GM08714 (cell line): ENCODE data around the gene FHOD3.

ENCODE experiments used
- H3K4me3 ChIP-seq: fragments of 200-500 bp; sonication (Bioruptor generic); 2 replicates; pipeline ENCODE4 v1.5.1; 2014; ENCODE audit warnings: mild to moderate bottlenecking, low read length, inconsistent platforms
- ZNF274 ChIP-seq: IDR thresholded peaks from 2 replicates; pipeline ENCODE4 v1.6.1; 2012; ENCODE audit warnings: mild to moderate bottlenecking, low read depth, low read length

The FHOD3 gene

DNA sequence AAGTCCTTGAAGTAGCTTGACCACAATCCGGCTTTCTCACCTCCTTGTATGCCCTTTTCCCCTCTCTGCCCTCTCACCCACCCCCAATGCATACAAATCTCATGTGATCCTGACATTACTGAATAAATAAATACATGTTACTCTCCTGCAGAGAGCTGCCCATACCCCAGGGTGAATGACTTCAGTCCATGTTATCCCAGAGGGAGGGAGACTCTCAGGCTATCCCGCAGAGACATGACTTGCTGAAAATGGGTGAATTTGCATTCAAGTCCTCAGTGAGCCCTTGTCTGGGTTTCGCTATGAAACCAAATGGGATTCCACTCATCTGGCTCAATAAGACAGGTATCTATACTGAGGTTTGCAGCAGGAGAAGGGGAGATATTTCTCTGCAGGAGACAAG, 168.5 kb downstream of the FHOD3 start:
- no peak overlapping the region for H3K4me3 ChIP-seq
- TF ChIP-seq ZNF274, result no peak

DNA sequence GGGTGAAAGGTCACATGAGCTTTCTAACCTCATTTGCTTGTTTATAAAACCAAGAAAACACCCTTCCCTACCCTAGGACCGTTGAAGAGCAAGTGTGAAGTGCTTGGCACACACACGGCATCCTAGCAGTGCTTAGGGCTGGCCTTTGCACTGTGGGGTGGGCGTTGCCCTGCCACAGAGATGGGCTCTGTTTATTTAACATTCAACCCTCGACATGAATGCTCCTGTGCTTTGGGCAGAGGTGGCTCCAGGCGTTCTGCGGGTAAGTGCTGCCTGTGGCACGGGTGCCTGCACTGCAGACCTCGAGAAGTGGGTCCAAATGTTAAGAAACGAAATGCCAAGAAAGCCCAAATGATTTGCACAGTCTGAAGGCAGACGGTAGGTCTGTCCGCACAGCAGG, 170.1 kb downstream of the FHOD3 start:
- TF ChIP-seq ZNF274, result no peak
- no peak overlapping the region for H3K4me3 ChIP-seq

DNA sequence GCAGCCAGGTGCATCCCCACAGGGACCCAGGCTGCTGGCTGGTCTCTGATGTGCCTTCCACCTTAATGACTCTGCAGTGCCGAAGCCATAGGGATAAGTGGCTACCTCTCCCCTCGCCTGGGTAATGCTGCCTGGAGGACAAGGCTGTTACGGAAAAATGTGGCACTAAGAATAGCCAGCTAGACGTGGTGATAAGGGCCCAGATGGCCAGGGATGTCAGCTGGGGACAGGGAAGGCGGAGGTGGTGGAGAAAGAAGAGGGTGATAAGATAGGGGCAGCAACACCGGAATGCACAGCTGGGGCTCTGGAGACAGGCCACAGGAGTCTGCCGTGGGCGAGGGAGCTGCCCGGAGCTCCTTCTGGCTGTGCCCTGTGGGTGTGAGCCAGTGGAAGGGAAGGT, 170.6 kb downstream of the FHOD3 start:
- H3K4me3 ChIP-seq, result no peak overlapping the region
- TF ChIP-seq ZNF274, result no peak

DNA sequence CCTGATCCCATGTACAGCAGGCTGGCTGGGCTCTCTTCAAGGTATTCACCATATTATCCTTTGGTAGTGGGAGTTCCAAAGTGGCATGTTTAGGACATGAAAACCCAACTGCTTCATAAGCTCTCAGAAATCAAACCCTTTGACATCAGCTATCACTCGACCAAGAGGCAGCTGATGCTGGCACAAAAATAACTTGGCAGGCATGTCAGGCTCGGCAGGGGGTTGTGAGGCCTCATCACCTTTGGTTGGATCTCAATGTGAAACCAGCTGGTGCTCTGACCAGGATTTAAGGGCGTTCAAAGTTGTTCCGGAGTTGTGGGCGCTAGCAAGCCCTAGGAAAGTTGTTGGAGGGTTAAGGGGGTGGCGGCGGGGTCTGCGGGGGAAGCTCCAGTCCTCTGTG, 171.9 kb downstream of the FHOD3 start:
- no peak overlapping the region for H3K4me3 ChIP-seq
- no peak for TF ChIP-seq ZNF274

DNA sequence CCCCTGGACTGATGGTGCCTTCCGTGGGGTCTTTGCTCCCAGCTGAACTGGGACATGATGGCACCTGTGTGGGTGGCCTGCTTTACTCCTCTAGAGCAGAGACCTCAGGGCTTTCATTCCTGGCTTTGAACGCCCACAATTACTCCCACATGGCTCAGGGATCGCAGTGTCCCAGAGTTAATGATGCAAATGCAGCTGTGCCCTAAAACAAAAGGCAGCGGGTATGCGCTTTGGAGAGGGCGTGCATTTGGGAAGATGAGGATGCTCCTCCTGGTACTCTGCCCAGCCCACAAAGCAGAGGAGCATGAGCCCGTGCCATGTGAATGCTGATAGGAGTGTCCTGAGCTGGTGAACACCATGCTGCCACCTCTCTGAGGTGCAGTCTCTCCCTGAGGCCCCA, 173.4 kb downstream of the FHOD3 start:
- TF ChIP-seq ZNF274, result no peak
- H3K4me3 ChIP-seq, result no peak overlapping the region

DNA sequence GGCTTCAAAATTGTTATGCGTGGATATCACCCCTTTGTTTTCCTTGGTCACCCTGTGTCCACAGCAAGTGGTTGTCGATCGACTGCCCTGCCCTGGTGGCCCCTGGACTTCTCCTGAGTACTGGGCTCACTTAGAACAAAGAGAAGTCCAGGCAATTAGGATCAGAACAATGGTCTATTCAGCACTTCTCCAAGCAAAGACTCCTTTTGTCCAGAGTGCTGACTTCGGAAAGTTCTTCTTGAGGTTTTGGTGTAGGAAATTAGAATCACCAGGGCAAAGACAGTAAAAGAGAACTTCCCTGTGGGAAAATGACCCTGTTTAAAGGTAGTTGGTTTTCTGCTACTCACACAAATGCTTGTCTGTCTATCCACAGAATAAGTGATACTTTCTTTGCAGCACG, 173.9 kb downstream of the FHOD3 start:
- TF ChIP-seq ZNF274, result no peak
- H3K4me3 ChIP-seq, result no peak overlapping the region

DNA sequence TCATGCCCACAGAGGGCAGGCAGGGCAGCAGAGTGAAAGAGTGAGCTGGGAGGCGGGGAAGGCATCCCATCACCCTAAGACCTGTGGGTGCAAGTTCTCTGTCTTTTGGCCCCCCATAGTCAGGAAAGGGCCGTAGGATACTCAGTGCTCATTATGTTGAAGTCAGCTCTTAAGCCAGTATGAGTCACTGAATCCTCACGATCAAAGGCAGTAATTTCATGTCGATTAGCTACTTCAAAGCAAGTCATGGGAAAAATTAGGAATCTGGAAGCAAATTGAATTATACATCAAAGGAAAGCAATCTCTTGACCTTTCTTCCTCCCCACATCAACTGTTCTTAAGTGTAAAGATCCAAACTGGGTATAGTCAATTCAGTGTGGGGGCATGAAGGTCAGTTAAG, 178.9 kb downstream of the FHOD3 start:
- TF ChIP-seq ZNF274, result no peak
- H3K4me3 ChIP-seq, result no peak overlapping the region

DNA sequence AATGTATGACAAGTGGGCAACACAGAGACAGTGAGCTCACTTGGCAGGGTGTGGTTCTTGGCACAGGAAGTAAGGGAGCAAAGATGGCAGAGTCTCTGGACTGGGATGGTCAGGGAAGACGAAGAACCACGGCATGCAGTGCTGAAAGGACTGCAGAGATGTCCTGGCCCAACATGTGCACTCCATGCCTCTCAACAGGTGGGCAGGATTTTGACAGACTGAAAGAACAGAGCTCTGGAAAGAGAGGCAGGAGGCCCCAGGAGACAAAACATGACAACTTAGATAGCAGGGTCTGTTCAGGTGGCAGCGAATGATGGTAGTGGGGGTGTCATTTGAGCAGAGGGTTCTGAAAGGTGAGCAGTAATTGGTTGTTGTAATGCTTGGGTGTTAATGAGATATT, 180.3 kb downstream of the FHOD3 start:
- no peak for TF ChIP-seq ZNF274
- H3K4me3 ChIP-seq, result no peak overlapping the region

DNA sequence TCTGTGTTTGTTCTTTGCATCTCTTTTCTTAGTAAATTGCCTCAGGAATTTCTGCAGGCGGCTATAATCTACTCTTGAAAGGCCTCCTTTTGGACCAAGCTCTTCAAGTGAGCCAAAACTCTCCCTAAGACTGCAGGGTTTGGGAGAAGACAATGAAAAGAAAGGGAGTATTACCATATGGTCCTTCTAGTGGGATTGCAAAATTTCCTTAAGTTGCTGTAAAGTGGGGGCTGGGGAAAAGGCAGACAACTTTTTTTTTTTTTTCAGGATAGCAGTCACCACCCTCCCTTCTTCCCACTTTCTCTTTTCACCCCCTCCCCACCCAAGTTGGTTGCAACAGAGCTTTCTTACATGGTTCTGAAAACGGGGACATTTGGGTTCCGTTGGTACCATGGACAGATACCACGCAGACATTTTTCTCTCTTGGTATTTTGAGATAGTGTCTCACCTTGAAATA, 183.7 kb downstream of the FHOD3 start:
- TF ChIP-seq ZNF274, result no peak
- no peak overlapping the region for H3K4me3 ChIP-seq

DNA sequence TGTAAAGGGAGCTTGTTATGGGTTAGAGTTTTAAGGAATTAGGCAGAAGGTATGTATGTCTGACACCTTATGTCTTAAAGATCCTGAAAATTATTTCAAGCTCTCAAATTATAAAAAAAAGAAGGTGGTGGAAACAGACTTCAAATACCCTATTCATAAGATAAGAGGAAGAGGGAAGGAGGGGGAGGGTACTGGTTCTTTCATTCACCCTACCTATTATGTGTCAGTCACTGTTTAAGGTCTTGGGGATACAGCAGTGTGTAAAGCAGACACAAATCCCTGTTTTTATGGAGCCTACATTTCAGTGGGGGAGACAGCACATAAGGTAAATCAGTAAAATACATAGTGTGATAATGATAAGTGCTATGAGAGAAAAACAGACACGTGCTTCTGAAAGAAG, 184.4 kb downstream of the FHOD3 start:
- H3K4me3 ChIP-seq, result no peak overlapping the region
- no peak for TF ChIP-seq ZNF274

DNA sequence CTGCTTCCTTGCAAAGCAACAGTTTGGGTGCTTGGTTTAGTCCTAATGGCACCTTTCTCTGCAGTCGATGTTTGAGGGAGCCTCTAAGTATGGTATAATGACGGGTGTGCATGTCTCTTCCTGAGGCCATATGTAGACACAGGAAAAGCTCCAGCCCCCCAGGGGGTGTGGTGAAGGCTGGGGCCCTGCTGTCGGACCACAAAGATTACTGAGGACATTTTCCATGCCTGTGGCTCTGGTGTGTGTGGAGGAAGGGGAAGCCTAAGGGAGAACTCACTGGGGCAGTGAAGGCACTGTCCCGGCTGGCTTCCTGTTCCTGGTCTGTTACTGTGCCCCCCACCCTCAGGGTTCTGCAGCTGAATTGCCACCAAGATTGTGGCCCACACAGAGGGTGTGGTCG, 187.1 kb downstream of the FHOD3 start:
- H3K4me3 ChIP-seq, result no peak overlapping the region
- no peak for TF ChIP-seq ZNF274

DNA sequence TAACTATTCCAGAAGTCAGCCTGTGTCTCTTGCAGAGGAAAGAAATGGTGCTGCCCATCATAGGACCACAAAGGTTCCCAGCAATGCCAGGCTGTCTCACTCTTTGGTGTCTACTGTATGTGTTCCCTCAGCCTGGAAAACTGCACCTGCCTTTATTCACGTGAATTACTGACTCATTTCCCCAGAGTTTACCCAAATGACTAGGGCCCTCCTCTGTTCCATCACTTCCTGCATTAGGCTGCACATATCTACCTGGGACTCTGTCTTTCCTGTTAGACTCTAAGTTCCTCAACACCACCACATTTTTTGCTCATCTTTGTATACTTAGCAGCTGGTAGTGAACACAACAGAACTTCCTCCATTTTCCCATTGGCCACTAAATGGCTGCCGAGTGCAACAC, 188.3 kb downstream of the FHOD3 start:
- no peak overlapping the region for H3K4me3 ChIP-seq
- no peak for TF ChIP-seq ZNF274

DNA sequence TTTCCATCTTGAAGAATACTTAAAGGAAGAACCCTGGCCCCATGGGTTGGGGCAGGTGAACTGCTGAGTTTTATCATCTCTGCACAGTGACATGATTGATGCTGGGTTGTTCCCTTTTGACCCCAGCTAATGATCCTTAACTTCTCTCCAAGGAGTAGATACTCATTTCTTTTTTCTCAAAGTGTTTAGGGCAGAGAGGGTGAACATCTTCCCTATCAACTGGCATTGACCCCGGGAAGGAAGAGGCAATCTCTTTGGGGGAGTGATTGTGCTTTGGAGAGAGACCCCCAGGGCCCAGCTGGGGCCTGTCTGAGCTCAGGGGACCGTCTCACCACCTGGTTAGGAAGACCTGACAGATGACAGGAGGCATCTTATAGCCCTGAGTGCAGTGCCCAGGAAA, 190.6 kb downstream of the FHOD3 start:
- no peak overlapping the region for H3K4me3 ChIP-seq
- no peak for TF ChIP-seq ZNF274

DNA sequence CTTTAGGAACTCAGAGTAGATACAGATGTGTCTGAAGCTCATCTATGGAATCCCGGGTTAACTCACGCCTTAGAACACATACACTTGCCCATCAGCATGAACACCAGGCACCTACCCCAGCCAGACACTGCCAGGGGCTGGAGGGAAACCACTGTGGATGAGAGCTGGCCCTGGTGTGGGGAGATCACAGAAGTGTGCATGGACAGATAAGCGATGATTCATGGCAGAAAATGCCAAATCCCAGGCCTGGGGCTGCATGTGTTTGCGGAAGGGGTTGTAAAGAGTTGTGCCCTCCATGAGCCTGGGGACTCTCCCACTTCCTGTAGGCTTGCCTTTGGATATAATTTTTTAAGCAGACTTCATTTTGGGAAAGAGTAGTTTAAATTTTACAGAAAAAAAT, 193.4 kb downstream of the FHOD3 start:
- H3K4me3 ChIP-seq, result no peak overlapping the region
- no peak for TF ChIP-seq ZNF274

DNA sequence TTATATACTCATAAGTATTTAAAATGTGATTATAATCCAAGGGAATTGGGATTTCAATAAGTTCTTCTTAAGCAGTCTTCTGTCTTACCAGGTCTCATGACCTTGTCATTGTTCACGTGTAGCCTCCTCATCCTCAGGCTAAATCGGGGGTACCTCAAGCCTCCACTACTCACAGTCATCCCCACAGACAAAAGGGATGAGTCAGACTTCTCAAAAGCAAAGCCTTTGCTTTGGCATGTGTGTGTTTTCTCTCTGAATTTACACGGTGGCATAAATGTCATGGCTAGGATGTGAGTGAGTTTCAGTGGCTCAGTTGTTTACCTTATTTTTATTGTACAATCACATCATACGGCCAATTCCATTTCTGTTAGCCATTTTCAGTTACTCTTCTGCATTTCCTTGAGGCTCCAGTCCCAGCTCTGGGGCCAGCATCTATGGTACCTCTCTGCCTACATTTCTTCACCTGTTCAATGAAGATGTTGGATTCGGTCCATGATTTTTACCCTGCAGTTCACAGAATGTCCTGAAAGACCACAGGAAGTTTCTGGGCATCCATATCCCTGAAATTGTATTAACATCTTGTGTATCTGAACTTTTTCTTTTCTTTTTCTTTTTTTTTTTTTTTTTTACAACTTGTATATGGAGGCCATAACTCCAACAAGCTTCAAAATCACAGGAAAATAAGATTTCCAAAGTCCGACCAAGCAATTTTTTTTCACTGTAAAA, 195.3 kb downstream of the FHOD3 start:
- no peak for TF ChIP-seq ZNF274
- no peak overlapping the region for H3K4me3 ChIP-seq
